Measurements from ENCODE around the gene STYXL1.

DNA sequence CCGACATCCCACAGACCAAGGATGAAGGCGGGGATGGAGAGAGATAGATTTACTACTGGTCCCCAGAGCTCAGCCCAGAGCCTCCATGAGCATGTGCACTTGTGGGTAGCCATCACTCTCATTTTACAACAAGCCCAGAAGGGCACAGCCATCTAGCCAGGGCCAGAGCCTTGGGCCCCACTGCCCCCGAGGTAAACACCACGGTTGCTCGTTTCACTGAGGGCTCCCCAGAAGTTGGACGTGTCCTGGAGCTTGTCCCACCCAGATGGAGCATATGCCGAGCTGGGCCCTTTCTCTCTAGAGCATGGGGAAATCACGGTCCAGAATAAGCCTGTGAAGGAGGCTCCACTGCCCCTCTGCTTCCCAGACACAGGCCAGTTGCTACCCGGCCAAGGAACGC lies 44.4 kb downstream of the STYXL1 start:
- TF ChIP-seq CTCF (IDR thresholded peaks at IDR 0.05) = no peak
- TF ChIP-seq POLR2A (IDR thresholded peaks at IDR 0.05) = no peak

All from right lobe of liver (tissue), 4 donors.